Bladder microvascular endothelial cell (primary cell): Measurements from ENCODE around the gene LENG1. TPM values are rescaled to one million over a fixed set of nuclear protein-coding genes. Genes with fewer than 3 reads are reported as not detected.

Experiments
- total RNA-seq: library from RNA; depleted of rRNA; stranded (reverse); fragments of >200 nt; gene quantifications from 2 replicates; pipeline ENCODE4 v1.2.3, GENCODE V29; 2014

The LENG1 gene
- 5.8 and 6.4 TPM in 2 replicates for total RNA-seq

GRCh38 chr19:54159352-54160181 is at the start of gene LENG1:
TSS of gene LENG1 (minus strand) at chr19:54159721. CDS start at chr19:54159695, 26 bp downstream.

DNA sequence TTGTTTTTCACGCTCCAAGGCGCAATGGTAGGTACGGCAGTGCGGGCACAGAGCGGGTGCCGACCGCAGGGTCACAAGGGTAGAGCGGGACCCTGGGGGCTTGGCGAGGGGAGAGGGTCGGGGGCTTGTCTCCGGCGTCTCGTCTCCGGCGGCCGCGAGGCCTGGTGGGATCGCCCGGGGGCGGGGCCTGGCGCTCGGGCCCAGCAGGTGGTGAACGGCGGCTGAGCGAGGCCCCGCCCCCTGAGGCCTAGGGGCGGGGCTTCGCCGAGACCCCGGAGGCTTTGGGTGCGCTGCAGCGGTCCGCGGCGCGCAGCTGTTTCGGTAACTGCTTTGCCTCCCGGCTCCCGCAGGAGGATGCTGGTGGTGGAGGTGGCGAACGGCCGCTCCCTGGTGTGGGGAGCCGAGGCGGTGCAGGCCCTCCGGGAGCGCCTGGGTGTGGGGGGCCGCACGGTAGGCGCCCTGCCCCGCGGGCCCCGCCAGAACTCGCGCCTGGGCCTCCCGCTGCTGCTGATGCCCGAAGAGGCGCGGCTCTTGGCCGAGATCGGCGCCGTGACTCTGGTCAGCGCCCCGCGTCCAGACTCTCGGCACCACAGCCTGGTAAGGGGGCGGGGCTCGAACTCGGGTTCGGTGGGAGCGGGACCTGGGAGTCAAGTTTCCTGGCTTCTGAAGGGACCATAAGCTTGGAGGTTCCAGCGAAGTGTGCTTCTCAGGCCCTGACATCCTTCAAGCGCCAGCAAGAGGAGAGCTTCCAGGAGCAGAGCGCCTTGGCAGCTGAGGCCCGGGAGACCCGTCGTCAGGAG is 31.7 kb upstream of the LENG1 start, which contains the start of gene TSEN34:
TSS of gene TSEN34 (plus strand) at position 298 of the 800 bp plus-strand sequence. CDS start at position 355, 57 bp downstream.

DNA sequence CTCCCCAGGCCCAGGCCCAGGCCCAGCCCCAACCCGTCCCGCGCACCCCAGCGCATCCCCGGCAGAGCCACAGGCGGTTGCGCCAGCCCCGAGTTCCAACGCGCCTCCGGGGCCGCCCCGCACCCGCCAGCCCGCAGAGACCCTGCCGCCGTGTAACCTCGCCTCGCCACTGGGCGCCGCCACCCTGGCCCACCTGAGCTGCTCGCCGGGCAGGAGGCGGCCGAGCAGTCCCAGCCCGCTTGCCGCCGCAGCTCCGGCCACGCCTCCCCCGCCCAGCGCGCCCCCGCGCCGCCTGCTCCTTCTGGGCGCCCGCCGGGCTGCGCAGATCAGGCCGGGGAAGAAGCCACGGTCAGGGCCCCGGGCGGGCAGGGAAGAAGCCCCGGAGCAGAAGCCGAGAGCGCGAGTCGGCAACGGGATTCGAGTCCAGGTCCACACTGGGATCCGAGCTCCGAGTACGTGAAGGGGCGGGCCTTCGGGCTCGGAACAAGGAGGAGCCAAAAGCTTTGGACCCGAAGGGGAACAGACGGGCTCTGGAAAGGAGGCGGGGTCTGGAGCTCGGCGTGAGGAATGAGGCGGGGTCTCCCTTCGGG is 29.7 kb upstream of the LENG1 start, which contains the start of gene MBOAT7:
TSS of gene MBOAT7 (minus strand) at position 436 of the 590 bp plus-strand sequence. CDS start 1,072 bp downstream, outside the sequence.

DNA sequence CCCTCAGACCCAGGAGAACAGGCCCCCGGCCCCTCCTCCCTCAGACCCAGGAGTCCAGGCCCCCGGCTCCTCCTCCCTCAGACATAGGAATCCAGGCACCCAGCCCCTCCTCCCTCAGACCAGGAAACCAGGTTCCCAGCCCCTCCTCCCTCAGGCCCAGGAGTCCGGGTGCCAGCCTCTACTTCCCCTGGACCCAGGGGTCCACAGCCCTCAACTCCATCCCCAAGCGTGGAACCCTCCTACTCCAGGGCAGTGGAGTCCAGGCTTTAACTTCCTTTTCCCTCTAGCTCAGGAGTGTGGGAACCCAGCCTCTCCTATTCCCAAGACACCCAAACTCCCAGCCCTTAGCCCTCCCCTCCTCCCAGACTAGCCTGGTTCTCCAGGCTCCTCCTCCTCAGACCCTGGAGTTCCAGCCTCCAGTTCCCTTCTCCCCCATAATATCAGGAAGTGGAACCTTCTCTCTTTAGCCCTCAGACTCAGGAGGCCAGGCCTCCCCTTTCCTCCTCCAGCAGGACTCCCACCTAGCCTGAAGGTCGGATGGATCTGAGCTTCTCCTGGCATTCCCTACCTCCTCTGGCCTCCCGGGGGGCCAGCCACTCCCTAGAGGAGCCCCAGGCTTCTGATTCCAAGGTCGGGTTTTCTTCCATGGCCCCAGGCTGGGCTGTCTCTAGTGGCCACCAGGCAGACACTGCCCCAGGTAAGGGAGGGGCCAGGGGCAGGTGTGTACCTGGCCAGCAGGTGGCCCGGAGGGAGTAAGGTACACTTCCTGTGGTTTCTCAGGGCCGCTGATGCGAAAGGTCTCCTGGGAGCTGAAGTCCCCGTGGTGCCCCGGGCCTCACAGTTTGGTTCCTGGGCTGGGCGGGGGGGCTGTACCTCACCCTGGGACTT is 13.2 kb upstream of the LENG1 start, which contains the start of gene TMC4:
TSS of gene TMC4 (minus strand) at position 690 of the 888 bp plus-strand sequence. CDS start at position 647, 43 bp downstream.

DNA sequence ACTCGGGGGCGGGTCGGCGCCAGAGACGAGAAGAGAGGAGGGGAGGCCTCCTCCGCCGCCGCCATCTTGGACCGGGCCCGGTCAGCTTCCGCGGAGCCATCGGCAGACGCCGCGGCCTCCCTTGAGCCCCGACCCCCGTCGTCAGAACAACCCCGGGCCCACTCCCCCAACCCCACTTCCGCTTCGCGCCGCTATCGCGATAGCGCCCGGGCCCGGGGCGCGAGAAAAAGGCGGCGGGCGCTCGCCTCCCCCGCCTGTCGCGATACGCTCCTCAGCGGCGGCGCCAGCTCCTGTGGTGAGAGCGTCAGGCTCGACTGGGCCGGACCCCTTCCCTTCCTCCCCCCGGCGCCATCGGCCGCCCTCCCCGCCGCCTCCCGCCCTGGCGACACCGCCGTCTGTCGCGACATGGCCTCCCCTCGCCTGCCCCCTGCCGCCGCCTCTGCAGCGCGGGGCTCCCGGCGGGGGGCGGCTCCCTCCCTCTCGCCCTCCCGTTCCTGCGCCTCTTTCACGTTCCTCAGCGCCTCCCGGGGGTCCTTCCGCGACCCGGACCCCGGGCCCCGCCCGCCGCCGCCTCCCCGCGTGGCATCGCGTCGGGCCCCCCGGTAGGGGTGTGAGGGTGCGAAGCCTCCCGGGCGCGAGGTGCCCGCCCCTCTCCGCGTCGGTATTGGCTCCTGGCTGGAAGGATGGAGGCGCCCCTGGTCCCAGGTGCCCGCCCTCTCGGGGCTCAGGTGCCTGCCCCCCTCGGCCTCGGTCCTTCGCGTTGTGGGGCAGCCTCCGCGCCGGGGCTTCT is 21.6 kb downstream of the LENG1 start, which contains the start of gene CNOT3:
TSS of gene CNOT3 (plus strand) at position 64 of the 790 bp plus-strand sequence. CDS start 5,217 bp downstream, outside the sequence.

DNA sequence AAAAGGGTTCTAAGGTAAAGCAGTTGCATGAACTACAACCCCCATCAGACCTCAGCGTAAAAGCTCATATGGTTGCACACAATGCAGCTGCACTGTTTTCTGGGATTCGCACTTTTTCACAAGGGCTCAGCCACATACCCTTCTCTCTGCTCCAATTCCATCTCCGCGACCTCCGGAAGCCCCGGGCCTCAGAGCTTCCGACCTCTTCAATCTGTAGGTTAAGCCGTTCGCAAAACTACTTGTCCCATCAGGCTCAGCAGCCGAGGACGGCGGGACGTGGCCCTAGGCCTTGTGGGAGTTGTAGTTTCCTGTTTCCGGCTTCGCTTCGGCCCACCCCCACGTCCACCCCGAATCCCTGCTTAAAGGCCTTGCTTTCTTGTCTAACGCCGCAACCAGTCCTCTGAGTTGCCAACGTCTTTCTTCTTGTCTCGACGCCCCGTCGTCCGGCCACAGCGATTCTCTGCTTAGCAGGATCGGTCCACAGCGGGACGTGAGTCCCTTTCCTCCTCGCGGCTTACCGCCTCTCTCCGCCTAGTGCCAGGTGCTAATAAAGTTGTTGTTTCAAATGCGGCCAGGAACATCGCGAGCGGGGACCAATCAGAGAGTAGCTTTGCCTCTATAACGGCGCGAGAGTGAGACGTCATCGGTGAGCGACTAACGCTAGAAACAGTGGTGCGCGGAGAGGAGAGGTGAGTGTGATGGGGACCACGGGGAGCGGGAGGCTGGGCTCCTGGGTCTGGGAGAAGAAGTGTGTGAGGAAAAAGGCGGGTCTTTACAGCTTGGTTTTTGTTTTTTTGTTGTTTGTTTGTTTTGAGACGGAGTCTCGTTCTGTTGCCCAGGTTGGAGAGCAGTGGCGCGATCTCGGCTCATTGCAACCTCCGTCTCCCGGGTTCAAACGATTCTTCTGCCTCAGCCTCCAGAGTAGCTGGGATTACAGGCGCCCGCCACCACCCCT is 44.1 kb downstream of the LENG1 start, which contains the start of the genes PRPF31 and TFPT:
TSS of gene PRPF31 (plus strand) at position 646 of the 955 bp plus-strand sequence. CDS start 2,525 bp downstream, outside the sequence.
TSS of gene TFPT (minus strand) at position 549 of the 955 bp plus-strand sequence. CDS start at position 161, 388 bp downstream.

Other genes starting within 250 kb of the LENG1 start
- gene CACNG8, start 196.8 kb downstream of the LENG1 start, total RNA-seq: 0.16 and 0.19 TPM in 2 replicates
- gene CACNG6, start 168.1 kb downstream of the LENG1 start, total RNA-seq: 0.25 and 0.81 TPM in 2 replicates
- not detected in 2 replicates for gene VSTM1, start 95.8 kb downstream of the LENG1 start, total RNA-seq
- gene TARM1, start 78.4 kb downstream of the LENG1 start, total RNA-seq: not detected in 2 replicates
- gene OSCAR, start 58.9 kb downstream of the LENG1 start, total RNA-seq: not detected in 2 replicates
- gene NDUFA3, start 56.9 kb downstream of the LENG1 start, total RNA-seq: 10.0 and 15.7 TPM in 2 replicates
- gene TFPT, start 44.1 kb downstream of the LENG1 start, total RNA-seq: 25.4 and 32.9 TPM in 2 replicates
- gene PRPF31, start 44.0 kb downstream of the LENG1 start, total RNA-seq: 67.8 and 80.6 TPM in 2 replicates
- 7.0 and 26.7 TPM in 2 replicates for gene CNOT3, start 22.0 kb downstream of the LENG1 start, total RNA-seq
- under 0.01 and 0.19 TPM in 2 replicates for gene TMC4, start 13.4 kb upstream of the LENG1 start, total RNA-seq
- 31.6 and 32.2 TPM in 2 replicates for gene MBOAT7, start 29.9 kb upstream of the LENG1 start, total RNA-seq
- gene TSEN34, start 31.6 kb upstream of the LENG1 start, total RNA-seq: 25.9 and 35.8 TPM in 2 replicates
- gene RPS9, start 41.1 kb upstream of the LENG1 start, total RNA-seq: 2,062 and 3,264 TPM in 2 replicates
- not detected in 2 replicates for gene LILRB3, start 63.3 kb upstream of the LENG1 start, total RNA-seq
- gene LILRA6, start 83.1 kb upstream of the LENG1 start, total RNA-seq: not detected in 2 replicates
- not detected in 2 replicates for gene LILRB5, start 97.6 kb upstream of the LENG1 start, total RNA-seq
- gene LILRB2, start 121.4 kb upstream of the LENG1 start, total RNA-seq: not detected in 2 replicates
- not detected in 2 replicates for gene LILRA5, start 153.4 kb upstream of the LENG1 start, total RNA-seq
- not detected in 2 replicates for gene LILRA4, start 179.4 kb upstream of the LENG1 start, total RNA-seq
- not detected in 2 replicates for gene LAIR1, start 205.2 kb upstream of the LENG1 start, total RNA-seq